ENCODE data around the gene PCID2.
"Not testable (repeated sequence)": the region's sequence is repeated elsewhere in the genome, so short reads cannot be mapped to it uniquely, and the experiment has no call there.

The PCID2 gene

GRCh38 chr13:113170511-113170910 is 38.0 kb downstream of the PCID2 start:
- H3K4me3 ChIP-seq (ENCODE audit: low read length), result no peak overlapping the region
- H3K36me3 ChIP-seq (ENCODE audit: insufficient read depth, low read length), result peaks cover 52% of the 10 kb centered on the region
- no peaks in the 10 kb centered on the region for H3K4me1 ChIP-seq (ENCODE audit: control insufficient read depth, insufficient read depth, low read length)
- H3K9me3 ChIP-seq (replicated peaks; ENCODE audit: low read length), result no peaks in the 10 kb centered on the region
- no peaks in the 10 kb centered on the region for H3K27me3 ChIP-seq (ENCODE audit: control insufficient read depth, insufficient read depth, low read length)
- H3K9ac ChIP-seq (ENCODE audit: low read depth, low read length), result no peak overlapping the region
- H3K4me2 ChIP-seq (ENCODE audit: low read length), result no peak overlapping the region

DNA sequence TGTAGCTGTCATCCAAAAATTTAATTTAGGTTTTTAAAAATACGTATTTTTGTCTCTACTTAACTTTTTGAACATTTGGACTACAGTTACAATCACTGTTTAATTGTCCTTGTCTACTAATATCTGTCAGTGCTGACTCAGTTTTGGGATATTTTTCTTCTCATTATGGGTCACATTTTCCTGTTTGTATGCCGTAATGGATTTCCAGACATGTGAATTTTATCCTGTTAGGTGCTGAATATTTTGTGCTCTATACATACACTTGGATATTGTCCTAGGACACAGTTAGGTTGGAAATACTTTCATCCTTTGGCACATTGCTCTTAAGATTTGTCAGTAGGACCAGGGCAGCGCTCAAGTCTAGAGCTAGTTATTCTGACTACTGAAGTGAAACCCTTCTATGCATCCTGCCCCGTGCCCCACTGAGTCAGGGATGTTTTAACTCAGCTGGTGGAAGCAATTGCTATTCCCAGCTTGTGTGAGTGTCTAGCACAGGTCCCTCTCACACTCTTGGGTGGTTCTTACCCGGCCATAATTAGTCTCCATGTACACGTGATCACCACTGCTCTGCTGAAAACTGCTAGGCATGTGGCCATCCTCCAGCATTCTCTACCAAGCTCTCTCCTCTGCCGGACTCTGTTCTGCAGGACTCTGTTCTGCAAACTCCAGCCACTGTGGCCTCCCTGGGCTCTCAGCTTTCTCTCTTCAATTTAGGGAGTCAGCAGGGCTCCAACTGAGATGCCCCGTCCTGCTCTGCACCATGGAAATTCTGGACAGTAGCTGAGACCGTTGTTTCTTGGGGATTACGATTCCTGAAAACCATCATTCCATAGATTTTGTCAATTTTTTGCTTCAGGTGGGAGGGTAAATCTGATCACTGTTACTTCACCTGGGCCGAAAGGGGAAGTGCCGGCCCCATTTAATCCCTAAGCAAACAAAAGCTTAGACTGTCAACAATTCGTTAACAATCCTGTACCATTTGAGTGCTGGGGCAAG is 38.9 kb downstream of the PCID2 start:
- Histone ChIP-seq H3K4me2 (ENCODE audit: low read length) (no peak overlapping the region), H3K4me1 (ENCODE audit: control insufficient read depth, insufficient read depth, low read length) (no peaks in the 10 kb centered on the region), H3K9me3 (replicated peaks; ENCODE audit: low read length) (no peaks in the 10 kb centered on the region), H3K9ac (ENCODE audit: low read depth, low read length) (no peak overlapping the region), H3K27me3 (ENCODE audit: control insufficient read depth, insufficient read depth, low read length) (no peaks in the 10 kb centered on the region), H3K36me3 (ENCODE audit: insufficient read depth, low read length) (peaks cover 42% of the 10 kb centered on the region), H3K4me3 (ENCODE audit: low read length) (no peak overlapping the region)

- no peak overlapping the region for H3K4me3 ChIP-seq (ENCODE audit: low read length)
- H3K9me3 ChIP-seq (replicated peaks; ENCODE audit: low read length), result no peaks in the 10 kb centered on the region
- no peak overlapping the region for H3K4me2 ChIP-seq (ENCODE audit: low read length)
- H3K4me1 ChIP-seq (ENCODE audit: control insufficient read depth, insufficient read depth, low read length), result peaks cover 3% of the 10 kb centered on the region
- H3K9ac ChIP-seq (ENCODE audit: low read depth, low read length), result no peak overlapping the region
- peaks cover 6% of the 10 kb centered on the region for H3K27me3 ChIP-seq (ENCODE audit: control insufficient read depth, insufficient read depth, low read length)
- H3K36me3 ChIP-seq (ENCODE audit: insufficient read depth, low read length), result peaks cover 38% of the 10 kb centered on the region
Measured at GRCh38 chr13:113168211-113168610, 40.3 kb downstream of the PCID2 start.

DNA sequence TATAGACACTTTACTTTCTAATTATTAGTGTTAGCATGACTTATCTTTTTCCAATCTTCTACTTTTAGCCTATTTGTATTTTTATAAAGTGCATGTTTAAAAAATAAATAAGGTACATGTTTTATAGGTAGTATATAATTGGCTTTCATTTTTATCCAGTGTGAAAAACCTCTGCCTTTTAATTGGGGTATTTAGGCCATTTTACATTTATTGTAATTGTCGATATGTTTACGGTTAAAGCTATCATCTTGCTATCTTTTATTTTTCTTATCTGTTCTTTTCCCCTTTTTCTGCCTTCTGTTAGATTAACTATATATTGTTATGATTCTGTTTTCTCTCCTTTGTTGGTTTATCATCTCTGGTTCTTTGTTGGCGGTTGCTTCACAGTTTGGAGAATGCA is 40.9 kb downstream of the PCID2 start:
- Histone ChIP-seq H3K4me3 (ENCODE audit: low read length) (no peak overlapping the region), H3K27me3 (ENCODE audit: control insufficient read depth, insufficient read depth, low read length) (peaks cover 11% of the 10 kb centered on the region), H3K36me3 (ENCODE audit: insufficient read depth, low read length) (peaks cover 32% of the 10 kb centered on the region), H3K9ac (ENCODE audit: low read depth, low read length) (no peak overlapping the region), H3K9me3 (replicated peaks; ENCODE audit: low read length) (no peaks in the 10 kb centered on the region), H3K4me2 (ENCODE audit: low read length) (no peak overlapping the region), H3K4me1 (ENCODE audit: control insufficient read depth, insufficient read depth, low read length) (peaks cover 3% of the 10 kb centered on the region)

GRCh38 chr13:113167155-113167554 is 41.3 kb downstream of the PCID2 start:
- Histone ChIP-seq H3K36me3 (ENCODE audit: insufficient read depth, low read length) (peaks cover 29% of the 10 kb centered on the region), H3K4me2 (ENCODE audit: low read length) (no peak overlapping the region), H3K27me3 (ENCODE audit: control insufficient read depth, insufficient read depth, low read length) (peaks cover 11% of the 10 kb centered on the region), H3K4me1 (ENCODE audit: control insufficient read depth, insufficient read depth, low read length) (peaks cover 3% of the 10 kb centered on the region), H3K9me3 (replicated peaks; ENCODE audit: low read length) (no peaks in the 10 kb centered on the region), H3K9ac (ENCODE audit: low read depth, low read length) (no peak overlapping the region), H3K4me3 (ENCODE audit: low read length) (no peak overlapping the region)

- H3K4me3 ChIP-seq (ENCODE audit: low read length), result no peak overlapping the region
- no peak overlapping the region for H3K4me2 ChIP-seq (ENCODE audit: low read length)
- peaks cover 25% of the 10 kb centered on the region for H3K36me3 ChIP-seq (ENCODE audit: insufficient read depth, low read length)
- H3K9me3 ChIP-seq (replicated peaks; ENCODE audit: low read length), result no peaks in the 10 kb centered on the region
- H3K4me1 ChIP-seq (ENCODE audit: control insufficient read depth, insufficient read depth, low read length), result peaks cover 3% of the 10 kb centered on the region
- H3K9ac ChIP-seq (ENCODE audit: low read depth, low read length), result no peak overlapping the region
- peaks cover 11% of the 10 kb centered on the region for H3K27me3 ChIP-seq (ENCODE audit: control insufficient read depth, insufficient read depth, low read length)
Measured at GRCh38 chr13:113166681-113167080, 41.8 kb downstream of the PCID2 start.

GRCh38 chr13:113166266-113166665 is 42.2 kb downstream of the PCID2 start:
- Histone ChIP-seq H3K9me3 (replicated peaks; ENCODE audit: low read length) (no peaks in the 10 kb centered on the region), H3K27me3 (ENCODE audit: control insufficient read depth, insufficient read depth, low read length) (peaks cover 13% of the 10 kb centered on the region), H3K4me2 (ENCODE audit: low read length) (no peak overlapping the region), H3K4me3 (ENCODE audit: low read length) (no peak overlapping the region), H3K9ac (ENCODE audit: low read depth, low read length) (no peak overlapping the region), H3K36me3 (ENCODE audit: insufficient read depth, low read length) (peaks cover 21% of the 10 kb centered on the region), H3K4me1 (ENCODE audit: control insufficient read depth, insufficient read depth, low read length) (peaks cover 3% of the 10 kb centered on the region)

- Histone ChIP-seq H3K9ac (ENCODE audit: low read depth, low read length) (no peak overlapping the region), H3K4me2 (ENCODE audit: low read length) (no peak overlapping the region), H3K27me3 (ENCODE audit: control insufficient read depth, insufficient read depth, low read length) (peaks cover 18% of the 10 kb centered on the region), H3K4me3 (ENCODE audit: low read length) (no peak overlapping the region), H3K36me3 (ENCODE audit: insufficient read depth, low read length) (peaks cover 13% of the 10 kb centered on the region), H3K4me1 (ENCODE audit: control insufficient read depth, insufficient read depth, low read length) (peaks cover 3% of the 10 kb centered on the region), H3K9me3 (replicated peaks; ENCODE audit: low read length) (no peaks in the 10 kb centered on the region)
Measured at GRCh38 chr13:113164492-113164891, 44.0 kb downstream of the PCID2 start.

- H3K36me3 ChIP-seq (ENCODE audit: insufficient read depth, low read length), result peaks cover 4% of the 10 kb centered on the region
- peaks cover 3% of the 10 kb centered on the region for H3K4me1 ChIP-seq (ENCODE audit: control insufficient read depth, insufficient read depth, low read length)
- no peak overlapping the region for H3K9ac ChIP-seq (ENCODE audit: low read depth, low read length)
- peak overlapping the region; percentile 11 for H3K4me2 ChIP-seq (ENCODE audit: low read length)
- H3K27me3 ChIP-seq (ENCODE audit: control insufficient read depth, insufficient read depth, low read length), result peaks cover 18% of the 10 kb centered on the region
- no peaks in the 10 kb centered on the region for H3K9me3 ChIP-seq (replicated peaks; ENCODE audit: low read length)
- no peak overlapping the region for H3K4me3 ChIP-seq (ENCODE audit: low read length)
Measured at GRCh38 chr13:113162783-113163685, 45.4 kb downstream of the PCID2 start.

GRCh38 chr13:113161975-113162374 is 46.5 kb downstream of the PCID2 start:
- H3K9ac ChIP-seq (ENCODE audit: low read depth, low read length); H3K4me1 ChIP-seq (ENCODE audit: control insufficient read depth, insufficient read depth, low read length); H3K4me3 ChIP-seq (ENCODE audit: low read length); H3K4me2 ChIP-seq (ENCODE audit: low read length); H3K36me3 ChIP-seq (ENCODE audit: insufficient read depth, low read length); H3K9me3 ChIP-seq (replicated peaks; ENCODE audit: low read length): not testable (repeated sequence)
- H3K27me3 ChIP-seq (ENCODE audit: control insufficient read depth, insufficient read depth, low read length), result peaks cover 18% of the 10 kb centered on the region

DNA sequence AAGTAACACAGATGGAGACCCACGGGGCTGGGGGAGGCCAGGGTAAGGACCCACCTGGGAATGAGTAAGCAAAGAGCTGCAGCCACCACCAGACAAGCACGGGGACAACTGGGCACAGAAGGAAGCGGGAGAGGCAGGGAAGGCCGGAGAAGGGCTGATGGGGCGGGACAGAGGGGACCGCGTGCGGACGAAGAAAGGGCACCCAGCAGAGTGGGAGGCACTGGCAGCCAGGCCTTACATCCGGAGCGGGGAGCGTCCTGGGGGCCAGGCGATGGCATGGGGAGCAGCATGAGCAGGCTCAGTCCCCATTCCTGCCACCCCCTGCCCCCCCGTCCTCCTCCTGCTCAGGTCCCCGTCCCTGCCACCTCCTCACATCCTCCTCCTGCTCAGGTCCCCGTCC is 47.0 kb downstream of the PCID2 start:
- Histone ChIP-seq H3K27me3 (ENCODE audit: control insufficient read depth, insufficient read depth, low read length) (peaks cover 18% of the 10 kb centered on the region), H3K9me3 (replicated peaks; ENCODE audit: low read length) (no peaks in the 10 kb centered on the region), H3K4me1 (ENCODE audit: control insufficient read depth, insufficient read depth, low read length) (peaks cover 3% of the 10 kb centered on the region), H3K9ac (ENCODE audit: low read depth, low read length) (no peak overlapping the region), H3K4me2 (ENCODE audit: low read length) (no peak overlapping the region), H3K36me3 (ENCODE audit: insufficient read depth, low read length) (peaks cover 3% of the 10 kb centered on the region), H3K4me3 (ENCODE audit: low read length) (no peak overlapping the region)
